H9 (cell line): ENCODE results near the gene TMEM222. TPM values are rescaled to one million over a fixed set of nuclear protein-coding genes. Genes with fewer than 3 reads are reported as not detected.

Experiments used
- DNase-seq: peaks from one replicate; pipeline ENCODE4 v3.0.0-alpha.2; 2017
- H2AFZ ChIP-seq: one replicate; pipeline ENCODE4 v1.6.1; 2013; ENCODE audit warnings: mild to moderate bottlenecking, low read length, control low read depth, moderate library complexity
- H2AK5ac ChIP-seq: 2 replicates; pipeline ENCODE4 v1.6.1; 2013; ENCODE audit warnings: low read length, control low read depth, mixed read lengths; ENCODE audit not compliant: insufficient read length
- H2BK120ac ChIP-seq: one replicate; pipeline ENCODE4 v1.6.1; 2013; ENCODE audit warnings: low read depth, mild to moderate bottlenecking, low read length, control low read depth, inconsistent platforms; ENCODE audit not compliant: poor library complexity, severe bottlenecking
- H2BK12ac ChIP-seq: 2 replicates; pipeline ENCODE4 v1.6.1; 2013; ENCODE audit warnings: low read length, control low read depth, mixed read lengths, low read depth; ENCODE audit not compliant: insufficient read length
- H2BK15ac ChIP-seq: 2 replicates; pipeline ENCODE4 v1.6.1; 2013; ENCODE audit warnings: low read depth, low read length, control low read depth
- H2BK20ac ChIP-seq: one replicate; pipeline ENCODE4 v1.6.1; 2013; ENCODE audit warnings: low read depth, mild to moderate bottlenecking, low read length, control low read depth, inconsistent platforms; ENCODE audit not compliant: poor library complexity, severe bottlenecking
- H2BK5ac ChIP-seq: 2 replicates; pipeline ENCODE4 v1.6.1; 2013; ENCODE audit warnings: low read length, control low read depth, mixed read lengths; ENCODE audit not compliant: insufficient read length
- H3K14ac ChIP-seq: 2 replicates; pipeline ENCODE4 v1.6.1; 2013; ENCODE audit warnings: low read length, control low read depth; ENCODE audit not compliant: insufficient read depth
- H3K18ac ChIP-seq: 2 replicates; pipeline ENCODE4 v1.6.1; 2013; ENCODE audit warnings: low read depth, mild to moderate bottlenecking, mixed read lengths, low read length, control low read depth; ENCODE audit not compliant: insufficient read length
- H3K23ac ChIP-seq: 2 replicates; pipeline ENCODE4 v1.6.1; 2013; ENCODE audit warnings: low read length, control low read depth, mixed read lengths, low read depth; ENCODE audit not compliant: insufficient read length
- H3K23me2 ChIP-seq: 2 replicates; pipeline ENCODE4 v1.6.1; 2013; ENCODE audit warnings: low read depth, mild to moderate bottlenecking, mixed read lengths, low read length, control low read depth; ENCODE audit not compliant: insufficient read length, poor library complexity, severe bottlenecking
- H3K27ac ChIP-seq: 2 replicates; pipeline ENCODE4 v1.5.1; 2013; ENCODE audit warnings: low read length, control low read depth, mixed read lengths, low read depth; ENCODE audit not compliant: insufficient read length
- H3K27me3 ChIP-seq: 2 replicates; pipeline ENCODE4 v1.6.1; 2013; ENCODE audit warnings: low read length, control low read depth, inconsistent platforms; ENCODE audit not compliant: insufficient read depth
- H3K4ac ChIP-seq: 2 replicates; pipeline ENCODE4 v1.6.1; 2013; ENCODE audit warnings: low read depth, mild to moderate bottlenecking, control low read depth, inconsistent platforms, low read length, moderate library complexity
- H3K4me1 ChIP-seq: 2 replicates; pipeline ENCODE4 v1.6.1; 2013; ENCODE audit warnings: low read length, control low read depth, inconsistent platforms; ENCODE audit not compliant: insufficient read depth
- H3K4me2 ChIP-seq: 2 replicates; pipeline ENCODE4 v1.6.1; 2013; ENCODE audit warnings: low read length, control low read depth, mixed read lengths; ENCODE audit not compliant: insufficient read length, insufficient read depth
- H3K56ac ChIP-seq: 2 replicates; pipeline ENCODE4 v1.6.1; 2013; ENCODE audit warnings: low read depth, mild to moderate bottlenecking, mixed read lengths, low read length, control low read depth; ENCODE audit not compliant: insufficient read length
- H3K79me1 ChIP-seq: 2 replicates; pipeline ENCODE4 v1.6.1; 2013; ENCODE audit warnings: low read depth, mild to moderate bottlenecking, moderate library complexity, low read length, control low read depth, inconsistent platforms; ENCODE audit not compliant: insufficient read depth, poor library complexity, severe bottlenecking
- H3K79me2 ChIP-seq: 2 replicates; pipeline ENCODE4 v1.6.1; 2013; ENCODE audit warnings: low read length, control low read depth, inconsistent platforms; ENCODE audit not compliant: insufficient read depth
- H3K9ac ChIP-seq: 2 replicates; pipeline ENCODE4 v1.6.1; 2013; ENCODE audit warnings: low read length, control low read depth, mixed read lengths; ENCODE audit not compliant: insufficient read length; ENCODE audit errors: extremely low read depth
- H3K9me3 ChIP-seq: one replicate; pipeline ENCODE4 v1.6.1; 2013; ENCODE audit warnings: low read depth, low read length, inconsistent platforms; ENCODE audit not compliant: control insufficient read depth
- H3T11ph ChIP-seq: one replicate; pipeline ENCODE4 v1.6.1; 2013; ENCODE audit warnings: mild to moderate bottlenecking, low read length, control low read depth, inconsistent platforms
- H4K20me1 ChIP-seq: one replicate; pipeline ENCODE4 v1.6.1; 2013; ENCODE audit not compliant: control insufficient read depth, insufficient read length, insufficient read depth
- H4K5ac ChIP-seq: 2 replicates; pipeline ENCODE4 v1.6.1; 2013; ENCODE audit warnings: low read depth, mild to moderate bottlenecking, mixed read lengths, low read length, control low read depth; ENCODE audit not compliant: insufficient read length
- H4K8ac ChIP-seq: replicated peaks from 2 replicates; pipeline ENCODE4 v1.6.1; 2013; ENCODE audit warnings: low read length, control low read depth, mixed read lengths, low read depth; ENCODE audit not compliant: insufficient read length
- H4K91ac ChIP-seq: 2 replicates; pipeline ENCODE4 v1.6.1; 2013; ENCODE audit warnings: low read depth, mild to moderate bottlenecking, moderate library complexity, mixed read lengths, low read length, control low read depth; ENCODE audit not compliant: insufficient read length
- H3K27ac Mint-ChIP-seq, 3 experiments: 2 replicates in 2 of 3; 3 replicates in 1 of 3; pipeline ENCODE4 v1.8.0; 2020 to 2021; ENCODE audit warnings: mixed read lengths in 3 of 3, mild to moderate bottlenecking in 1 of 3, moderate library complexity in 1 of 3
- H3K27me3 Mint-ChIP-seq: 2 replicates; pipeline ENCODE4 v1.8.0; 2021; ENCODE audit warnings: low read depth, mild to moderate bottlenecking, moderate library complexity, mixed read lengths
- H3K36me3 Mint-ChIP-seq, 3 experiments: 2 replicates in 2 of 3; 3 replicates in 1 of 3; pipeline ENCODE4 v1.8.0; 2020 to 2021; ENCODE audit warnings: low read depth in 3 of 3, mixed read lengths in 3 of 3; ENCODE audit not compliant: insufficient read depth in 1 of 3
- H3K4me1 Mint-ChIP-seq, 2 experiments: 2 replicates each; pipeline ENCODE4 v1.8.0; 2020; ENCODE audit warnings: mixed read lengths in 2 of 2
- H3K4me3 Mint-ChIP-seq, 2 experiments: 2 replicates in 1 of 2; 3 replicates in 1 of 2; pipeline ENCODE4 v1.8.0; 2020 to 2021; ENCODE audit warnings: mild to moderate bottlenecking in 2 of 2, mixed read lengths in 2 of 2, moderate library complexity in 1 of 2
- H3K9me3 Mint-ChIP-seq, 2 experiments: 2 replicates in 1 of 2; 3 replicates in 1 of 2; pipeline ENCODE4 v1.8.0; 2020; ENCODE audit warnings: mild to moderate bottlenecking in 2 of 2, mixed read lengths in 2 of 2, moderate library complexity in 1 of 2
- CTCF ChIP-seq: fragments of 200-600 bp; sonication (generic); conservative IDR thresholded peaks from 3 replicates; pipeline ENCODE4 v1.8.0; 2021; ENCODE audit warnings: antibody characterized with exemption, mild to moderate bottlenecking
- WGBS: extraction: QIAGEN DNeasy Blood & Tissue Kit; methylation state at CpG from one replicate; pipeline ENCODE4 v1.1.7; 2013; ENCODE audit warnings: missing lambda C conversion rate, low lambda C conversion rate, mixed read lengths; ENCODE audit not compliant: insufficient read length; ENCODE audit errors: extremely low coverage; 5-methylcytosine and 5-hydroxymethylcytosine counted together
- total RNA-seq: library from RNA; stranded (reverse); gene quantifications from 2 replicates; pipeline ENCODE4 v1.2.1, GENCODE V29; 2021

TMEM222 gene
- total RNA-seq, 1 experiment from 2014 or later = 36.8 TPM

GRCh38 chr1:27335506-27336422, 13.8 kb downstream of the TMEM222 start:
- no peak overlapping the region for H2AK5ac ChIP-seq
- H2BK5ac ChIP-seq = no peak overlapping the region
- no CpG with 5 or more reads among the region's 17 CpGs for WGBS
- H3K4ac ChIP-seq = no peak overlapping the region
- H2AFZ ChIP-seq = no peak overlapping the region
- H3K56ac ChIP-seq = no peak overlapping the region
- TF ChIP-seq CTCF = no peak
- no peaks in the 10 kb centered on the region for H3K27me3 ChIP-seq
- H4K5ac ChIP-seq = no peak overlapping the region
- no peak overlapping the region for H2BK15ac ChIP-seq
- H3K14ac ChIP-seq = no peak overlapping the region
- H2BK12ac ChIP-seq = no peak overlapping the region
- no peaks in the 10 kb centered on the region for H4K20me1 ChIP-seq
- no peaks in the 10 kb centered on the region for H3K9me3 ChIP-seq
- no peak for DNase-seq
- H3K23me2 ChIP-seq = no peaks in the 10 kb centered on the region
- no peak overlapping the region for H4K91ac ChIP-seq
- no peak overlapping the region for H3K9ac ChIP-seq
- H3K4me3 Mint-ChIP-seq = no peak overlapping the region; a peak in 1 of 5 replicates
- H3K36me3 Mint-ChIP-seq = peaks cover 25 to 56% (median 46%) of the 10 kb centered on the region in 3 experiments; a peak in 6 of 7 replicates
- H3K79me1 ChIP-seq = no peaks in the 10 kb centered on the region
- H3K4me2 ChIP-seq = no peak overlapping the region
- peaks cover 2% of the 10 kb centered on the region; the same call in 1 of the 2 replicates for H3K27me3 Mint-ChIP-seq
- H2BK20ac ChIP-seq = no peak overlapping the region
- no peaks in the 10 kb centered on the region for H3K79me2 ChIP-seq
- no peak overlapping the region for H2BK120ac ChIP-seq
- peaks cover 13 to 16% of the 10 kb centered on the region in 2 experiments for H3K4me1 Mint-ChIP-seq
- H3K18ac ChIP-seq = no peak overlapping the region
- H3K9me3 Mint-ChIP-seq = no peaks in the 10 kb centered on the region
- H4K8ac ChIP-seq = no peak overlapping the region
- H3K27ac Mint-ChIP-seq = no peak overlapping the region
- H3K27ac ChIP-seq = no peak overlapping the region
- no peak overlapping the region for H3K23ac ChIP-seq
- H3T11ph ChIP-seq = no peak overlapping the region
- no peaks in the 10 kb centered on the region for H3K4me1 ChIP-seq
